HepG2 (cell line): ENCODE results near the gene TRAPPC4. TPM values are rescaled to one million over a fixed set of nuclear protein-coding genes. Genes with fewer than 3 reads are reported as not detected.

Experiments
- BRD4 ChIP-seq: sonication (generic); formaldehyde crosslinking; IDR thresholded peaks from 2 replicates; pipeline ENCODE4 v1.4.0; 2020; ENCODE audit warnings: missing genetic modification reagents
- DNMT3B ChIP-seq: conservative IDR thresholded peaks from 2 replicates; pipeline ENCODE4 v1.6.1; 2016; ENCODE audit warnings: missing biosample characterization, control low read depth
- HDAC2 ChIP-seq: sonication (generic); formaldehyde crosslinking; IDR thresholded peaks from 2 replicates; pipeline ENCODE4 v1.4.0; 2020; ENCODE audit warnings: missing genetic modification reagents
- NR2F2 ChIP-seq: IDR thresholded peaks from 2 replicates; pipeline ENCODE4 v1.6.1; 2012; ENCODE audit warnings: low read depth, inconsistent platforms, borderline replicate concordance
- RFXAP ChIP-seq: sonication (generic); formaldehyde crosslinking; IDR thresholded peaks from 2 replicates; pipeline ENCODE4 v1.4.0; 2020; ENCODE audit warnings: missing genetic modification reagents, borderline replicate concordance
- ZNF746 ChIP-seq: sonication (generic); formaldehyde crosslinking; IDR thresholded peaks from 2 replicates; pipeline ENCODE4 v1.8.0; 2022; ENCODE audit warnings: mild to moderate bottlenecking, missing genetic modification reagents
- polyA plus RNA-seq, 8 experiments: library from polyadenylated mRNA; depleted of rRNA in 3 of 8; stranded (reverse) in 7 of 8; unstranded in 1 of 8; fragments of >200 nt; fragmentation: Illumina TruSeq in 4 of 8; extraction: Trizol in 4 of 8; gene quantifications; 2 replicates each; pipeline versions ENCODE4 v1.2.1 to v1.2.3, GENCODE V29; 2011 to 2016; ENCODE audit warnings: low read depth in 4 of 8, missing spikeins in 1 of 8, mixed read lengths in 1 of 8; ENCODE audit not compliant: insufficient read depth in 1 of 8
- total RNA-seq, 5 experiments: library from RNA; depleted of rRNA; stranded (reverse); fragments of >200 nt; fragmentation: Illumina TruSeq; extraction: Trizol; gene quantifications; 2 replicates each; pipeline ENCODE4 v1.2.3, GENCODE V29; 2016; ENCODE audit warnings: low read depth in 1 of 5
- TF ChIP-seq, protein P1 (sequence below): sonication (generic); formaldehyde crosslinking; IDR thresholded peaks from 2 replicates; pipeline ENCODE4 v1.5.0; 2020; ENCODE audit warnings: mild to moderate bottlenecking, missing genetic modification reagents, borderline replicate concordance

The TRAPPC4 gene
- total and polyA plus RNA-seq, 2 of the 13 experiments (the other 11 are each of a cell fraction or from before 2014, with no cell fraction given): 97.4 to 140 TPM

- TF ChIP-seq DNMT3B: no peak
- no peak for TF ChIP-seq NR2F2
- TF ChIP-seq BRD4: no peak
- no peak for TF ChIP-seq ZNF746 (CRISPR knock-in tag)
- TF ChIP-seq HDAC2 (CRISPR knock-in tag): no peak
- TF ChIP-seq, protein P1, sequence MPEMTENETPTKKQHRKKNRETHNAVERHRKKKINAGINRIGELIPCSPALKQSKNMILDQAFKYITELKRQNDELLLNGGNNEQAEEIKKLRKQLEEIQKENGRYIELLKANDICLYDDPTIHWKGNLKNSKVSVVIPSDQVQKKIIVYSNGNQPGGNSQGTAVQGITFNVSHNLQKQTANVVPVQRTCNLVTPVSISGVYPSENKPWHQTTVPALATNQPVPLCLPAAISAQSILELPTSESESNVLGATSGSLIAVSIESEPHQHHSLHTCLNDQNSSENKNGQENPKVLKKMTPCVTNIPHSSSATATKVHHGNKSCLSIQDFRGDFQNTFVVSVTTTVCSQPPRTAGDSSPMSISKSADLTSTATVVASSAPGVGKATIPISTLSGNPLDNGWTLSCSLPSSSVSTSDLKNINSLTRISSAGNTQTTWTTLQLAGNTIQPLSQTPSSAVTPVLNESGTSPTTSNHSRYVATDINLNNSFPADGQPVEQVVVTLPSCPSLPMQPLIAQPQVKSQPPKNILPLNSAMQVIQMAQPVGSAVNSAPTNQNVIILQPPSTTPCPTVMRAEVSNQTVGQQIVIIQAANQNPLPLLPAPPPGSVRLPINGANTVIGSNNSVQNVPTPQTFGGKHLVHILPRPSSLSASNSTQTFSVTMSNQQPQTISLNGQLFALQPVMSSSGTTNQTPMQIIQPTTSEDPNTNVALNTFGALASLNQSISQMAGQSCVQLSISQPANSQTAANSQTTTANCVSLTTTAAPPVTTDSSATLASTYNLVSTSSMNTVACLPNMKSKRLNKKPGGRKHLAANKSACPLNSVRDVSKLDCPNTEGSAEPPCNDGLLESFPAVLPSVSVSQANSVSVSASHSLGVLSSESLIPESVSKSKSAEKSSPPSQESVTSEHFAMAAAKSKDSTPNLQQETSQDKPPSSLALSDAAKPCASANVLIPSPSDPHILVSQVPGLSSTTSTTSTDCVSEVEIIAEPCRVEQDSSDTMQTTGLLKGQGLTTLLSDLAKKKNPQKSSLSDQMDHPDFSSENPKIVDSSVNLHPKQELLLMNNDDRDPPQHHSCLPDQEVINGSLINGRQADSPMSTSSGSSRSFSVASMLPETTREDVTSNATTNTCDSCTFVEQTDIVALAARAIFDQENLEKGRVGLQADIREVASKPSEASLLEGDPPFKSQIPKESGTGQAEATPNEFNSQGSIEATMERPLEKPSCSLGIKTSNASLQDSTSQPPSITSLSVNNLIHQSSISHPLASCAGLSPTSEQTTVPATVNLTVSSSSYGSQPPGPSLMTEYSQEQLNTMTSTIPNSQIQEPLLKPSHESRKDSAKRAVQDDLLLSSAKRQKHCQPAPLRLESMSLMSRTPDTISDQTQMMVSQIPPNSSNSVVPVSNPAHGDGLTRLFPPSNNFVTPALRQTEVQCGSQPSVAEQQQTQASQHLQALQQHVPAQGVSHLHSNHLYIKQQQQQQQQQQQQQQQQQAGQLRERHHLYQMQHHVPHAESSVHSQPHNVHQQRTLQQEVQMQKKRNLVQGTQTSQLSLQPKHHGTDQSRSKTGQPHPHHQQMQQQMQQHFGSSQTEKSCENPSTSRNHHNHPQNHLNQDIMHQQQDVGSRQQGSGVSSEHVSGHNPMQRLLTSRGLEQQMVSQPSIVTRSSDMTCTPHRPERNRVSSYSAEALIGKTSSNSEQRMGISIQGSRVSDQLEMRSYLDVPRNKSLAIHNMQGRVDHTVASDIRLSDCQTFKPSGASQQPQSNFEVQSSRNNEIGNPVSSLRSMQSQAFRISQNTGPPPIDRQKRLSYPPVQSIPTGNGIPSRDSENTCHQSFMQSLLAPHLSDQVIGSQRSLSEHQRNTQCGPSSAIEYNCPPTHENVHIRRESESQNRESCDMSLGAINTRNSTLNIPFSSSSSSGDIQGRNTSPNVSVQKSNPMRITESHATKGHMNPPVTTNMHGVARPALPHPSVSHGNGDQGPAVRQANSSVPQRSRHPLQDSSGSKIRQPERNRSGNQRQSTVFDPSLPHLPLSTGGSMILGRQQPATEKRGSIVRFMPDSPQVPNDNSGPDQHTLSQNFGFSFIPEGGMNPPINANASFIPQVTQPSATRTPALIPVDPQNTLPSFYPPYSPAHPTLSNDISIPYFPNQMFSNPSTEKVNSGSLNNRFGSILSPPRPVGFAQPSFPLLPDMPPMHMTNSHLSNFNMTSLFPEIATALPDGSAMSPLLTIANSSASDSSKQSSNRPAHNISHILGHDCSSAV: no peak
- no peak for TF ChIP-seq RFXAP
These were observed 30.5 kb downstream of the TRAPPC4 start (continued) for GRCh38 chr11:119049081-119049480.
